ENCODE results near the gene MSH3.

The MSH3 gene

DNA sequence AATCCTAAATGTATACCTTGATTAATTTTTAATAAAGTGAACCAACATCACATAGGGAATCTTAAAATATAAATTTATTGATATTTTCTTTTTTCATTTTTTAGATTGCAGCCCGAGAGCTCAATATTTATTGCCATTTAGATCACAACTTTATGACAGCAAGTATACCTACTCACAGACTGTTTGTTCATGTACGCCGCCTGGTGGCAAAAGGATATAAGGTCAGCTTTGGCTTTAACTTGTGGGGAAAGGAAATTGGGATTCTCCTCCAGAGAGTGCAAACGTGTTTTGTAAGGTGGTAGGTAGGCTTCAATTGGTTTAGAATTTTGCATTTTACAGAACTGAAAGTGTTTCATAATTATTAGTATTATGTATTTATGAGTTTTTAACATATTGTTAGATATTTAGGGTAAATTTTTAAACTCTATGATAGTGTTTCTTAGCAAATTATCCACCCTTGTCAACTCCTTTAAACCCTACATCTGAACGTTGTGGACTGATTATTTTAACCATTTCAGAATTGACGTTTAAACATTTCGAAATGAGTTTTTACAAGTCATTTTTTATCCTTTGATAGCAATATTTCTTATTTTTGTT lies 17.8 kb downstream of the MSH3 start:
- no peak for TF ChIP-seq ZFX (IDR thresholded peaks at IDR 0.05; ENCODE audit: borderline replicate concordance)
- TF ChIP-seq, protein P1, sequence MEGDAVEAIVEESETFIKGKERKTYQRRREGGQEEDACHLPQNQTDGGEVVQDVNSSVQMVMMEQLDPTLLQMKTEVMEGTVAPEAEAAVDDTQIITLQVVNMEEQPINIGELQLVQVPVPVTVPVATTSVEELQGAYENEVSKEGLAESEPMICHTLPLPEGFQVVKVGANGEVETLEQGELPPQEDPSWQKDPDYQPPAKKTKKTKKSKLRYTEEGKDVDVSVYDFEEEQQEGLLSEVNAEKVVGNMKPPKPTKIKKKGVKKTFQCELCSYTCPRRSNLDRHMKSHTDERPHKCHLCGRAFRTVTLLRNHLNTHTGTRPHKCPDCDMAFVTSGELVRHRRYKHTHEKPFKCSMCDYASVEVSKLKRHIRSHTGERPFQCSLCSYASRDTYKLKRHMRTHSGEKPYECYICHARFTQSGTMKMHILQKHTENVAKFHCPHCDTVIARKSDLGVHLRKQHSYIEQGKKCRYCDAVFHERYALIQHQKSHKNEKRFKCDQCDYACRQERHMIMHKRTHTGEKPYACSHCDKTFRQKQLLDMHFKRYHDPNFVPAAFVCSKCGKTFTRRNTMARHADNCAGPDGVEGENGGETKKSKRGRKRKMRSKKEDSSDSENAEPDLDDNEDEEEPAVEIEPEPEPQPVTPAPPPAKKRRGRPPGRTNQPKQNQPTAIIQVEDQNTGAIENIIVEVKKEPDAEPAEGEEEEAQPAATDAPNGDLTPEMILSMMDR (IDR thresholded peaks at IDR 0.05), result peak; percentile 93
- H3K27ac ChIP-seq, result no peak overlapping the region

- no peak for TF ChIP-seq ZFX (IDR thresholded peaks at IDR 0.05; ENCODE audit: borderline replicate concordance)
- TF ChIP-seq, protein P1 (IDR thresholded peaks at IDR 0.05), result no peak
- H3K27ac ChIP-seq, result no peak overlapping the region
These were observed 22.3 kb downstream of the MSH3 start for GRCh38 chr5:80676706-80677105.

DNA sequence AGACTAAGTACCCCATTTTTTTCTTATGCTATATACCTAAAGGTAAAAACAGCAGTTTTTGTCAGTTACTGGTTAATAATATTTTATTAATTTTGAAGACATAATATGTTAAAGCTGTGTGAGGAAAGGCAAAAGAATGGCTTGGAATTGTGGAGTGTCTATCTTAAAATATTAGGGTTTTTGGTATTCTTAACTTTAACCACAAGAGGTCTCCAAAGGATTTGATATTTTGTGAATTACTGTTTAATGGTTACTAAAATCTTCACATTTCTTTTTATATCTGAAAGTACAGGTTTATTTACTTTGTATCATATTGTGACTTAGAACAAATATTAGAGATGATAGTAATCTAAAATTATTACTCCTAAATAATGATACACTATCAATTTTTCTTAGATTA lies 32.3 kb downstream of the MSH3 start:
- TF ChIP-seq ZFX (IDR thresholded peaks at IDR 0.05; ENCODE audit: borderline replicate concordance), result no peak
- TF ChIP-seq, protein P1 (IDR thresholded peaks at IDR 0.05), result peak; percentile 61
- no peak overlapping the region for H3K27ac ChIP-seq

DNA sequence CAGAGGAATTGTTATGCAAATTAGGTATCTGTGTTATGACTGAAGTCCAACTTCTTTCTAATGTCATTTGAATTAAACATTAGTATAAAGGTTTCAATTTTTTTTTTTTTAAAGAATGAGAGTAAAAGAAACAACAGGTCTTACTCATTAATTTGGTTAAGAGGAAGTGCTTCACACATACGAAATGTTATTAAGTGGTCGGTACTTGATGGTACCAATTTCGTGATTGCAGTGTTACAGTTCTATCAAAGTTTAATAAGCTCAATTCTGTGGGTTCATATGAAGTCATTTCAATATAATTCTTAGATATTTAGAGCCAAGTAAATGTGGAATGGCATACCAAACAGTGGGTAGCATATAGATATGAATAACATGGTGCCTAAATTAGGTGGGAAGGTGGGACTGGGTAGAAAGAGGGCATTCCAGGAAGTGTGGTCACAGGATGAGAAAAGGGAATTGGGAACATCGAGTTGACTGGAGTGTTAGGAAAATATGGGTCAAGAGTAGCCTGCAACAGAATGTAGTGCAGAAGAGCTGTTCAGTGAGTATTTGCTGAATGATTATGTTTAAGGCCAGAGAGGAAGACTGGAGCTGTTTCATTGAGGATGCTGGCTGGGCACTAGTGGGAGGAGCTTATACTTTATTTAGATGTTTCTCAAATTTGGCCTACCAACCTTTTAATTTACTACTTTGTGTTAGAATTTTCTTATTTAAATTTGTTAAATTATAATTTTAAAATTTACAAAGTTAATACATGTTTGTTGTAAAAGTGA lies 34.4 kb downstream of the MSH3 start:
- TF ChIP-seq, protein P1 (IDR thresholded peaks at IDR 0.05), result no peak
- H3K27ac ChIP-seq, result no peak overlapping the region

DNA sequence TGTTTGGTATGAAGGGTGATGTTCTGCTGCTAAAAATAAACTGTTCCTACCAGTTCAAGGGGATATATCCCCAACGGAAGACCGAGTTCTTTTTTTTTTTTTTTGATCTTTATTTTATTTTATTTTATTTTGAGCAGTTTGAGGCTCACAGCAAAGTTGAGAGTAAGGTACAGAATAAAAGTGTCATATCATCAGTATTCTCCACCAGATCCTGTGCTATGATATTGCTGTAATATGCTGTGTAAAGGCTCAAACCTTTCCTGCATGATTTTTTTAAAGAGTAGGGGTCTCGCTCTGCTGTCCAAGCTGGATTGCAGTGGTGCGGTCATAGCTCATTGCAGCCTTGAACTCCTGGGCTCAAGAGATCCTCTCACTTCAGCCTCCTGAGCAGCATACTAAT lies 35.2 kb downstream of the MSH3 start:
- TF ChIP-seq, protein P1 (IDR thresholded peaks at IDR 0.05), result no peak
- TF ChIP-seq ZFX (IDR thresholded peaks at IDR 0.05; ENCODE audit: borderline replicate concordance), result no peak
- H3K27ac ChIP-seq, result no peak overlapping the region

- H3K27ac ChIP-seq, result no peak overlapping the region
- TF ChIP-seq, protein P1 (IDR thresholded peaks at IDR 0.05), result no peak
- no peak for TF ChIP-seq ZFX (IDR thresholded peaks at IDR 0.05; ENCODE audit: borderline replicate concordance)
These were observed 41.2 kb downstream of the MSH3 start for GRCh38 chr5:80695666-80696065.

DNA sequence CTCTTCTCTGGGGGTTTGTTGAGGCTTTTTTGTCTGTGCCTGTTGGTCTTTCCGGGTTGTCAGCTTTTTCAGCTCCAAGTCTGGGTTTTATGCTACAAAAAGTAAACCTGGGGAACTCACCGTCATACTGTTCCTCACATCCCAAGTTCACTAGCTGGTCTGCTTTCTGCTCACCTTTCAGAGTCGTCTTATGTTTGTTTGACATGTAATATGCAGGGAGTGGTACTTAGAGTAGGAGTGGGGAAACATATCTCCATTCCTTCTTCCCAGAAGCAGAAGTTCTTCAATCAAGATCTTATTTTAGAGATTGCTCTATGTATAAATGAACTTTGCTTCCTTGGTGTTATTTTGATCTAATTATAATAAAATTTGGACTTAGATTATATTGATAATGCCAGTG lies 42.0 kb downstream of the MSH3 start:
- TF ChIP-seq, protein P1 (IDR thresholded peaks at IDR 0.05), result no peak
- TF ChIP-seq ZFX (IDR thresholded peaks at IDR 0.05; ENCODE audit: borderline replicate concordance), result no peak
- no peak overlapping the region for H3K27ac ChIP-seq
